HEK293 (cell line): ENCODE results near the gene JMJD4.
A peak's percentile ranks its signal among the peaks of the same experiment; 100 is the strongest.

Experiments used
- FEZF1 ChIP-seq: fragments of 450-650 bp; formaldehyde crosslinking; IDR thresholded peaks from 2 replicates; pipeline ENCODE4 v1.5.1; 2016; ENCODE audit warnings: missing biosample characterization, missing genetic modification characterization
- KLF8 ChIP-seq: fragments of 450-650 bp; formaldehyde crosslinking; IDR thresholded peaks from 2 replicates; pipeline ENCODE4 v1.5.1; 2016; ENCODE audit warnings: missing biosample characterization, missing genetic modification characterization
- SP3 ChIP-seq: fragments of 450-650 bp; formaldehyde crosslinking; IDR thresholded peaks from 2 replicates; pipeline ENCODE4 v1.5.1; 2016; ENCODE audit warnings: missing biosample characterization, missing genetic modification characterization
- ZFP41 ChIP-seq: fragments of 450-650 bp; formaldehyde crosslinking; IDR thresholded peaks from 2 replicates; pipeline ENCODE4 v1.5.1; 2016; ENCODE audit warnings: missing biosample characterization, missing genetic modification characterization, borderline replicate concordance
- ZIC2 ChIP-seq: fragments of 450-650 bp; formaldehyde crosslinking; IDR thresholded peaks from 2 replicates; pipeline ENCODE4 v1.5.1; 2016; ENCODE audit warnings: missing biosample characterization, missing genetic modification characterization
- ZNF10 ChIP-seq: fragments of 450-650 bp; formaldehyde crosslinking; IDR thresholded peaks from 2 replicates; pipeline ENCODE4 v1.5.1; 2017; ENCODE audit warnings: missing biosample characterization, missing genetic modification characterization
- ZNF114 ChIP-seq: fragments of 450-650 bp; formaldehyde crosslinking; IDR thresholded peaks from 2 replicates; pipeline ENCODE4 v1.5.0; 2017; ENCODE audit warnings: missing biosample characterization, missing genetic modification characterization
- ZNF2 ChIP-seq: fragments of 450-650 bp; formaldehyde crosslinking; IDR thresholded peaks from 2 replicates; pipeline ENCODE4 v1.5.1; 2016; ENCODE audit warnings: missing biosample characterization, missing genetic modification characterization
- ZNF239 ChIP-seq: fragments of 450-650 bp; formaldehyde crosslinking; IDR thresholded peaks from 2 replicates; pipeline ENCODE4 v1.5.1; 2016; ENCODE audit warnings: missing biosample characterization, missing genetic modification characterization
- ZNF24 ChIP-seq: fragments of 450-650 bp; formaldehyde crosslinking; IDR thresholded peaks from 2 replicates; pipeline ENCODE4 v1.5.1; 2016; ENCODE audit warnings: missing biosample characterization, missing genetic modification characterization
- ZNF391 ChIP-seq: fragments of 450-650 bp; formaldehyde crosslinking; IDR thresholded peaks from 2 replicates; pipeline ENCODE4 v1.5.1; 2016; ENCODE audit warnings: low read depth, missing biosample characterization, missing genetic modification characterization, borderline replicate concordance
- ZNF404 ChIP-seq: fragments of 450-650 bp; formaldehyde crosslinking; IDR thresholded peaks from 2 replicates; pipeline ENCODE4 v1.5.1; 2017; ENCODE audit warnings: missing biosample characterization, missing genetic modification characterization
- ZNF530 ChIP-seq: fragments of 450-650 bp; formaldehyde crosslinking; IDR thresholded peaks from 2 replicates; pipeline ENCODE4 v1.5.1; 2016; ENCODE audit warnings: low read depth, missing biosample characterization, missing genetic modification characterization
- ZNF560 ChIP-seq: fragments of 450-650 bp; formaldehyde crosslinking; IDR thresholded peaks from 2 replicates; pipeline ENCODE4 v1.5.1; 2017; ENCODE audit warnings: missing biosample characterization, missing genetic modification characterization, borderline replicate concordance
- ZNF610 ChIP-seq: fragments of 450-650 bp; formaldehyde crosslinking; IDR thresholded peaks from 2 replicates; pipeline ENCODE4 v1.5.1; 2016; ENCODE audit warnings: missing biosample characterization, missing genetic modification characterization, borderline replicate concordance
- ZNF623 ChIP-seq: fragments of 450-650 bp; formaldehyde crosslinking; IDR thresholded peaks from 2 replicates; pipeline ENCODE4 v1.5.1; 2016; ENCODE audit warnings: missing biosample characterization, missing genetic modification characterization
- ZNF629 ChIP-seq: fragments of 450-650 bp; formaldehyde crosslinking; IDR thresholded peaks from 2 replicates; pipeline ENCODE4 v1.5.1; 2017; ENCODE audit warnings: missing biosample characterization, missing genetic modification characterization
- ZNF658 ChIP-seq: fragments of 450-650 bp; formaldehyde crosslinking; IDR thresholded peaks from 2 replicates; pipeline ENCODE4; 2016; ENCODE audit warnings: missing biosample characterization, missing genetic modification characterization
- ZNF660 ChIP-seq: fragments of 450-650 bp; IDR thresholded peaks from 2 replicates; pipeline ENCODE4 v1.5.1; 2018; ENCODE audit warnings: missing biosample characterization, mild to moderate bottlenecking, missing genetic modification characterization
- ZNF837 ChIP-seq: fragments of 450-650 bp; formaldehyde crosslinking; IDR thresholded peaks from 2 replicates; pipeline ENCODE4 v1.5.1; 2016; ENCODE audit warnings: missing biosample characterization, missing genetic modification characterization
- ZSCAN23 ChIP-seq: fragments of 450-650 bp; formaldehyde crosslinking; IDR thresholded peaks from 2 replicates; pipeline ENCODE4 v1.5.1; 2016; ENCODE audit warnings: missing biosample characterization, missing genetic modification characterization
- ZSCAN30 ChIP-seq: fragments of 450-650 bp; IDR thresholded peaks from 2 replicates; pipeline ENCODE4 v1.5.1; 2018; ENCODE audit warnings: missing biosample characterization, mild to moderate bottlenecking, missing genetic modification characterization, moderate library complexity
- TF ChIP-seq, protein P1 (sequence below): fragments of 450-650 bp; formaldehyde crosslinking; IDR thresholded peaks from 2 replicates; pipeline ENCODE4 v1.5.1; 2017; ENCODE audit warnings: missing biosample characterization, missing genetic modification characterization
- TF ChIP-seq, protein P2 (sequence below): fragments of 450-650 bp; formaldehyde crosslinking; IDR thresholded peaks from 2 replicates; pipeline ENCODE4 v1.5.1; 2016; ENCODE audit warnings: missing biosample characterization, missing genetic modification characterization
- TF ChIP-seq, protein P3 (sequence below): fragments of 450-650 bp; formaldehyde crosslinking; IDR thresholded peaks from 2 replicates; pipeline ENCODE4 v1.5.1; 2017; ENCODE audit warnings: missing biosample characterization, mild to moderate bottlenecking, missing genetic modification characterization, moderate library complexity
- TF ChIP-seq, protein P4 (sequence below): fragments of 450-650 bp; formaldehyde crosslinking; IDR thresholded peaks from 2 replicates; pipeline ENCODE4 v1.5.1; 2016; ENCODE audit warnings: missing biosample characterization, missing genetic modification characterization

Gene JMJD4

DNA sequence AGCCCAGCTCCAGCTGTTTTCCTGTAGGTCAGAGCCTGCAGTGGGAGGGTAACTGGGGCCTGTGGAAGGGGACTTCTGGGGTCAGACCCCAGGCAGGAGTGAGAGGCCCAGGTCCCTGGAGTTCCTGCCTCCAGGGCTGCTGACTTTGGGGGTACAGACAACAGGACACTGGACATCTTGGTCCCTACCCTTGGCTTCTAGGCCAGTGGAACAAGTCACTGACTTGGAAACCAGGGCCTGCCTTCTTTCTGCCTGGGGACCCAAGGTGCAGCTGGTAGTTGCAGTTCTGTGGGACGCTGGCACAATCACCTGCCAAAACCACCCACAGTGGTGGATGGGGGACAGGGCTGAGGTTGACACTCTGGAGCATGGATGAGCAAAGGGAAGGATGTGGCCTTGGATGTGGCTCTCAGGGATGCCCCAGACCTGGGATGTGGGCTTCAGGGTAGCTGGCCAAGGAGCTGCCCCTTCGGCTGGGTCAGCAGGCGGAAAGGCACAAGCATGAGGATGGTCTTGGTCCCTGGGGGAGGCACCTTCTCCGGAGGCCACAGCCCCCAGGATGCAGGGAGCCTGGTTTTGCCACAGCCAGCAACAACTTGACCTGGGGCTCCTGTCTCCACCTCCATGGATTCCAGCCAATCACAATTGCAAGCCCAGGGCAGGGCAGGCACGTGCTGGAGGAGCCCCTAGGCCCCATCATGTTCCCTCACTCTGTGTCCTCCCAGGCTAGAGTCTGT, 5.8 kb downstream of the JMJD4 start (continued):
- TF ChIP-seq, protein P1, sequence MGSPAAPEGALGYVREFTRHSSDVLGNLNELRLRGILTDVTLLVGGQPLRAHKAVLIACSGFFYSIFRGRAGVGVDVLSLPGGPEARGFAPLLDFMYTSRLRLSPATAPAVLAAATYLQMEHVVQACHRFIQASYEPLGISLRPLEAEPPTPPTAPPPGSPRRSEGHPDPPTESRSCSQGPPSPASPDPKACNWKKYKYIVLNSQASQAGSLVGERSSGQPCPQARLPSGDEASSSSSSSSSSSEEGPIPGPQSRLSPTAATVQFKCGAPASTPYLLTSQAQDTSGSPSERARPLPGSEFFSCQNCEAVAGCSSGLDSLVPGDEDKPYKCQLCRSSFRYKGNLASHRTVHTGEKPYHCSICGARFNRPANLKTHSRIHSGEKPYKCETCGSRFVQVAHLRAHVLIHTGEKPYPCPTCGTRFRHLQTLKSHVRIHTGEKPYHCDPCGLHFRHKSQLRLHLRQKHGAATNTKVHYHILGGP = no peak
- TF ChIP-seq ZNF610 (tag by site-specific recombination) (no peak), ZNF530 (tag by site-specific recombination) (no peak), ZNF404 (tag by site-specific recombination) (no peak), ZNF24 (tag by site-specific recombination) (no peak), ZNF623 (tag by site-specific recombination) (no peak), ZNF114 (no peak), ZNF658 (tag by site-specific recombination) (no peak), ZIC2 (tag by site-specific recombination) (no peak), ZNF837 (tag by site-specific recombination) (no peak), ZNF391 (no peak), ZNF239 (no peak), ZNF660 (tag by site-specific recombination) (no peak), ZNF629 (tag by site-specific recombination) (no peak), SP3 (tag by site-specific recombination) (peak; percentile 22; the same call in 1 of the 2 replicates), ZSCAN30 (tag by site-specific recombination) (no peak), ZNF10 (tag by site-specific recombination) (no peak), KLF8 (tag by site-specific recombination) (no peak), ZFP41 (tag by site-specific recombination) (no peak), ZNF2 (tag by site-specific recombination) (no peak), FEZF1 (no peak), ZNF560 (tag by site-specific recombination) (no peak), ZSCAN23 (tag by site-specific recombination) (no peak)
- TF ChIP-seq, protein P2, sequence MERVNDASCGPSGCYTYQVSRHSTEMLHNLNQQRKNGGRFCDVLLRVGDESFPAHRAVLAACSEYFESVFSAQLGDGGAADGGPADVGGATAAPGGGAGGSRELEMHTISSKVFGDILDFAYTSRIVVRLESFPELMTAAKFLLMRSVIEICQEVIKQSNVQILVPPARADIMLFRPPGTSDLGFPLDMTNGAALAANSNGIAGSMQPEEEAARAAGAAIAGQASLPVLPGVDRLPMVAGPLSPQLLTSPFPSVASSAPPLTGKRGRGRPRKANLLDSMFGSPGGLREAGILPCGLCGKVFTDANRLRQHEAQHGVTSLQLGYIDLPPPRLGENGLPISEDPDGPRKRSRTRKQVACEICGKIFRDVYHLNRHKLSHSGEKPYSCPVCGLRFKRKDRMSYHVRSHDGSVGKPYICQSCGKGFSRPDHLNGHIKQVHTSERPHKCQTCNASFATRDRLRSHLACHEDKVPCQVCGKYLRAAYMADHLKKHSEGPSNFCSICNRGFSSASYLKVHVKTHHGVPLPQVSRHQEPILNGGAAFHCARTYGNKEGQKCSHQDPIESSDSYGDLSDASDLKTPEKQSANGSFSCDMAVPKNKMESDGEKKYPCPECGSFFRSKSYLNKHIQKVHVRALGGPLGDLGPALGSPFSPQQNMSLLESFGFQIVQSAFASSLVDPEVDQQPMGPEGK = peak; percentile 65
- TF ChIP-seq, protein P3, sequence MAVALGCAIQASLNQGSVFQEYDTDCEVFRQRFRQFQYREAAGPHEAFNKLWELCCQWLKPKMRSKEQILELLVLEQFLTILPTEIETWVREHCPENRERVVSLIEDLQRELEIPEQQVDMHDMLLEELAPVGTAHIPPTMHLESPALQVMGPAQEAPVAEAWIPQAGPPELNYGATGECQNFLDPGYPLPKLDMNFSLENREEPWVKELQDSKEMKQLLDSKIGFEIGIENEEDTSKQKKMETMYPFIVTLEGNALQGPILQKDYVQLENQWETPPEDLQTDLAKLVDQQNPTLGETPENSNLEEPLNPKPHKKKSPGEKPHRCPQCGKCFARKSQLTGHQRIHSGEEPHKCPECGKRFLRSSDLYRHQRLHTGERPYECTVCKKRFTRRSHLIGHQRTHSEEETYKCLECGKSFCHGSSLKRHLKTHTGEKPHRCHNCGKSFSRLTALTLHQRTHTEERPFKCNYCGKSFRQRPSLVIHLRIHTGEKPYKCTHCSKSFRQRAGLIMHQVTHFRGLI = no peak
- TF ChIP-seq, protein P4, sequence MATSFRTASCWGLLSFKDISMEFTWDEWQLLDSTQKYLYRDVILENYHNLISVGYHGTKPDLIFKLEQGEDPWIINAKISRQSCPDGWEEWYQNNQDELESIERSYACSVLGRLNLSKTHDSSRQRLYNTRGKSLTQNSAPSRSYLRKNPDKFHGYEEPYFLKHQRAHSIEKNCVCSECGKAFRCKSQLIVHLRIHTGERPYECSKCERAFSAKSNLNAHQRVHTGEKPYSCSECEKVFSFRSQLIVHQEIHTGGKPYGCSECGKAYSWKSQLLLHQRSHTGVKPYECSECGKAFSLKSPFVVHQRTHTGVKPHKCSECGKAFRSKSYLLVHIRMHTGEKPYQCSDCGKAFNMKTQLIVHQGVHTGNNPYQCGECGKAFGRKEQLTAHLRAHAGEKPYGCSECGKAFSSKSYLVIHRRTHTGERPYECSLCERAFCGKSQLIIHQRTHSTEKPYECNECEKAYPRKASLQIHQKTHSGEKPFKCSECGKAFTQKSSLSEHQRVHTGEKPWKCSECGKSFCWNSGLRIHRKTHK (tag by site-specific recombination) = no peak
